GM23338 (cell line): ENCODE data around the gene FARS2. TPM values are rescaled to one million over a fixed set of nuclear protein-coding genes. Genes with fewer than 3 reads are reported as not detected.

Source experiments
- ATAC-seq: fragments of 200-7000 bp; cut with Tn5 transposase; 3 replicates; pipeline ENCODE4 v1.9.1; 2020
- DNase-seq: peaks from one replicate; pipeline ENCODE4 v3.0.0-alpha.2; 2015; ENCODE audit warnings: low spot score
- H2AFZ ChIP-seq: fragments of 200-600 bp; sonication (generic); 2 replicates; pipeline ENCODE4 v1.8.0; 2016; ENCODE audit warnings: antibody characterized with exemption, mild to moderate bottlenecking, moderate library complexity
- H3F3A ChIP-seq: fragments of 200-600 bp; sonication (generic); replicated peaks from 2 replicates; pipeline ENCODE4 v1.8.0; 2017; ENCODE audit warnings: antibody characterized with exemption, mixed run types, low read depth
- H3K27ac ChIP-seq: fragments of 200-600 bp; sonication (generic); 2 replicates; pipeline ENCODE4 v1.6.1; 2016; ENCODE audit warnings: low read depth
- H3K27me3 ChIP-seq: fragments of 200-600 bp; sonication (generic); 2 replicates; pipeline ENCODE4 v1.8.0; 2016; ENCODE audit warnings: mild to moderate bottlenecking, mixed run types, moderate library complexity; ENCODE audit not compliant: insufficient read depth
- H3K36me3 ChIP-seq: fragments of 200-600 bp; sonication (generic); 2 replicates; pipeline ENCODE4 v1.8.0; 2016; ENCODE audit warnings: mild to moderate bottlenecking; ENCODE audit not compliant: insufficient read depth
- H3K4me1 ChIP-seq: fragments of 200-600 bp; sonication (generic); 2 replicates; pipeline ENCODE4 v1.8.0; 2016; ENCODE audit warnings: mild to moderate bottlenecking, moderate library complexity; ENCODE audit not compliant: insufficient read depth
- H3K4me2 ChIP-seq: fragments of 200-600 bp; sonication (generic); 2 replicates; pipeline ENCODE4 v1.7.1; 2017; ENCODE audit warnings: mixed run types
- H3K4me3 ChIP-seq: fragments of 200-600 bp; sonication (generic); 2 replicates; pipeline ENCODE4 v1.6.1; 2016; ENCODE audit warnings: mixed run types
- H3K79me2 ChIP-seq: fragments of 200-600 bp; sonication (generic); replicated peaks from 2 replicates; pipeline ENCODE4 v1.8.0; 2017; ENCODE audit warnings: mild to moderate bottlenecking; ENCODE audit not compliant: insufficient read depth
- H3K9me2 ChIP-seq: fragments of 200-600 bp; sonication (generic); 2 replicates; pipeline ENCODE4 v1.8.0; 2017; ENCODE audit not compliant: insufficient read depth
- H4K20me1 ChIP-seq: fragments of 200-600 bp; sonication (generic); replicated peaks from 2 replicates; pipeline ENCODE4 v1.8.0; 2017; ENCODE audit warnings: mild to moderate bottlenecking; ENCODE audit not compliant: insufficient read depth
- H3K27ac Mint-ChIP-seq: 2 replicates; pipeline ENCODE4 v1.8.0; 2020; ENCODE audit warnings: inconsistent platforms, mild to moderate bottlenecking, moderate library complexity, mixed read lengths
- H3K27me3 Mint-ChIP-seq: 3 replicates; pipeline ENCODE4 v1.8.0; 2022; ENCODE audit warnings: low read depth, mild to moderate bottlenecking, moderate library complexity, mixed read lengths, inconsistent platforms; ENCODE audit not compliant: insufficient read depth, poor library complexity
- H3K36me3 Mint-ChIP-seq: 3 replicates; pipeline ENCODE4 v1.8.0; 2021; ENCODE audit warnings: low read depth, mild to moderate bottlenecking, inconsistent platforms, moderate library complexity, mixed read lengths
- H3K4me1 Mint-ChIP-seq: 3 replicates; pipeline ENCODE4 v1.8.0; 2020; ENCODE audit warnings: mild to moderate bottlenecking, inconsistent platforms, mixed read lengths
- H3K4me3 Mint-ChIP-seq: 3 replicates; pipeline ENCODE4 v1.8.0; 2021; ENCODE audit warnings: moderate library complexity, mild to moderate bottlenecking, inconsistent platforms, mixed read lengths
- H3K9me3 Mint-ChIP-seq: 3 replicates; pipeline ENCODE4 v1.8.0; 2020; ENCODE audit warnings: moderate library complexity, mild to moderate bottlenecking, inconsistent platforms, mixed read lengths
- CREB1 ChIP-seq: fragments of 250-450 bp; sonication (Bioruptor Pico); IDR thresholded peaks from 2 replicates; pipeline ENCODE4 v1.5.0; 2020; ENCODE audit warnings: low read depth, mild to moderate bottlenecking, moderate library complexity
- CTCF ChIP-seq, 2 experiments: fragments of 200-600 bp in 1 of 2; sonication (generic) in 1 of 2; conservative IDR thresholded peaks; 2 replicates each; pipeline versions ENCODE4 v1.5.1 to v1.6.1; 2016 to 2017; ENCODE audit warnings: antibody characterized with exemption in 2 of 2, low read depth in 2 of 2, mild to moderate bottlenecking in 2 of 2, moderate library complexity in 1 of 2
- ETS1 ChIP-seq: IDR thresholded peaks from 2 replicates; pipeline ENCODE4 v1.6.1; 2016; ENCODE audit warnings: antibody characterized with exemption
- EZH2 ChIP-seq: fragments of 200-600 bp; sonication (generic); IDR thresholded peaks from one replicate; pipeline ENCODE4 v1.8.0; 2017; ENCODE audit warnings: antibody characterized with exemption, mild to moderate bottlenecking, low read depth; ENCODE audit not compliant: unreplicated experiment
- EZH2phosphoT487 ChIP-seq: fragments of 200-600 bp; sonication (generic); IDR thresholded peaks from one replicate; pipeline ENCODE4 v1.8.1; 2018; ENCODE audit warnings: antibody characterized with exemption; ENCODE audit not compliant: unreplicated experiment
- JUNB ChIP-seq: IDR thresholded peaks from one replicate; pipeline ENCODE4 v1.6.1; 2016; ENCODE audit warnings: antibody characterized with exemption; ENCODE audit not compliant: unreplicated experiment
- NANOG ChIP-seq: IDR thresholded peaks from 2 replicates; pipeline ENCODE4 v1.6.1; 2016; ENCODE audit warnings: antibody characterized with exemption, borderline replicate concordance
- POLR2AphosphoS5 ChIP-seq: IDR thresholded peaks from 2 replicates; pipeline ENCODE4 v1.6.1; 2016; ENCODE audit warnings: antibody characterized with exemption, low read depth
- REST ChIP-seq: IDR thresholded peaks from one replicate; pipeline ENCODE4 v1.6.1; 2018; ENCODE audit warnings: antibody characterized with exemption; ENCODE audit not compliant: unreplicated experiment
- STAT1 ChIP-seq: IDR thresholded peaks from one replicate; pipeline ENCODE4 v1.6.1; 2016; ENCODE audit warnings: antibody characterized with exemption; ENCODE audit not compliant: unreplicated experiment
- ZNF114 ChIP-seq: fragments of 250-450 bp; sonication (Bioruptor Pico); IDR thresholded peaks from 2 replicates; pipeline ENCODE4 v1.5.0; 2020; ENCODE audit warnings: mild to moderate bottlenecking, moderate library complexity
- ZNF331 ChIP-seq: fragments of 250-450 bp; sonication (Bioruptor Pico); IDR thresholded peaks from 2 replicates; pipeline ENCODE4 v1.5.0; 2020; ENCODE audit warnings: low read depth, mild to moderate bottlenecking, moderate library complexity
- ZNF462 ChIP-seq: fragments of 250-450 bp; sonication (Bioruptor Pico); IDR thresholded peaks from 2 replicates; pipeline ENCODE4 v1.5.0; 2020; ENCODE audit warnings: mild to moderate bottlenecking, moderate library complexity
- polyA plus RNA-seq: library from polyadenylated mRNA; unstranded; fragments of >200 nt; fragmentation: Nextera tagmentation; extraction: Ambion mirVana; gene quantifications from 2 replicates; pipeline ENCODE4 v1.2.1, GENCODE V29; 2016
- total RNA-seq: library from RNA; depleted of rRNA; stranded (reverse); fragments of >200 nt; shearing (Covaris generic); gene quantifications from 2 replicates; pipeline ENCODE4 v1.2.3, GENCODE V29; 2014

FARS2 gene
- total and polyA plus RNA-seq, 2 experiments from 2014 or later = 7.6 to 19.0 TPM

- Mint-ChIP-seq H3K27me3 (peaks cover 5% of the 10 kb centered on the region), H3K36me3 (no peaks in the 10 kb centered on the region), H3K4me3 (no peak overlapping the region), H3K27ac (no peak overlapping the region; the same call in 1 of the 2 replicates), H3K9me3 (no peaks in the 10 kb centered on the region), H3K4me1 (peaks cover 15% of the 10 kb centered on the region)
- H3K36me3 ChIP-seq = no peaks in the 10 kb centered on the region; the same call in 1 of the 2 replicates
- peaks cover 7% of the 10 kb centered on the region; the same call in 1 of the 2 replicates for H3K4me1 ChIP-seq
- no peak overlapping the region for H3K4me2 ChIP-seq
- no peak overlapping the region for H3K4me3 ChIP-seq
- DNase-seq (no peak), ATAC-seq (no peak)
- no peaks in the 10 kb centered on the region for H3K27me3 ChIP-seq
- no peak for TF ChIP-seq NANOG
- TF ChIP-seq ZNF462 (CRISPR knock-in tag) = no peak
- TF ChIP-seq CTCF (conservative IDR thresholded peaks at IDR 0.05; ENCODE audit: low read depth in 2 of 2) = no peak
- no peak for TF ChIP-seq POLR2AphosphoS5
- TF ChIP-seq CREB1 = no peak
- TF ChIP-seq JUNB = no peak
- TF ChIP-seq ZNF331 (CRISPR knock-in tag) = no peak
- no peak for TF ChIP-seq EZH2phosphoT487
- no peak for TF ChIP-seq REST
- TF ChIP-seq ETS1 = no peak
- no peak for TF ChIP-seq ZNF114
- TF ChIP-seq EZH2 = no peak
- no peak for TF ChIP-seq STAT1
- H2AFZ ChIP-seq = no peak overlapping the region
- no peaks in the 10 kb centered on the region for H3K79me2 ChIP-seq
- peaks cover 10% of the 10 kb centered on the region for H3K9me2 ChIP-seq
- no peaks in the 10 kb centered on the region for H4K20me1 ChIP-seq
- H3K27ac ChIP-seq = no peak overlapping the region
- H3F3A ChIP-seq = no peaks in the 10 kb centered on the region
Observed at GRCh38 chr6:5623769-5624168, 362.5 kb downstream of the FARS2 start.
